GM18520 (cell line): ENCODE data around the gene NOTO.
"Not testable (repeated sequence)": the region's sequence is repeated elsewhere in the genome, so short reads cannot be mapped to it uniquely, and the experiment has no call there.

Source experiments
- ATAC-seq: cut with Tn5 transposase; IDR thresholded peaks from one replicate; pipeline ENCODE4 v1.9.1; 2021; ENCODE audit not compliant: unreplicated experiment

Gene NOTO

DNA sequence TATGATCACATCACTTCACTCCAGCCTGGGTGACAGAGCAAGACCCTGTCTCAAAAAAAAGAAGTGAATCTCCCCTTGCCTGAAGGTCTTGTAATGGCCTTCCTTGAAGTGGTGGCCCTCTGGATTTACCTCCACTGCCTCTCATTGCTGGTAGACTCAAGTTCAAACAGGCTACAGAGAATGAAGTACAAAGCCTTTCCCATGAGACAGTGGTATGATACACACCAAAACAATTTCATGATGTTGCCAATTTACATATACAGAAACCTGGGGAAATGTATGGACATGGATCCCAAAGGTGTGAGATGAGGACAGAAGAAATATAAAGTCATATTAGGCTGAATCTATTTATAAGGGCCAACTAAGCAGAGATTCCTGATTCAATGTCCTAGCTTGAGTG, 4.8 kb upstream of the NOTO start:
- no peak for ATAC-seq

DNA sequence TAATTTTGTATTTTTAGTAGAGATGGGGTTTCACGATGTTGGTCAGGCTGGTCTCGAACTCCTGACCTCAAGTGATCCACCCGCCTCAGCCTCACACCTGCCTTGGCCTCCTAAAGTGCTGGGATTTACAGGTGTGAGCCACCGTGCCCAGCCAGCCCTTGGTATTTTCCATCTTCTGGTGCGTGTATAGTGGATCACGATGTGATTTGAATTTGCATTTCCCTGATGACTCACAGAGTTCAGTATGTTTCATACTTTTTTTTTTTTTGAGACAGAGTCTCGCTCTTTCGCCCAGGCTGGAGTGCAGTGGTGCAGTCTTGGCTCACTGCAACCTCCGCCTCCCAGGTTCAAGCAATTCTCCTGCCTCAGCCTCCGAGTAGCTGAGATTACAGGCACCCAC, 2.1 kb upstream of the NOTO start:
- ATAC-seq = not testable (repeated sequence)

DNA sequence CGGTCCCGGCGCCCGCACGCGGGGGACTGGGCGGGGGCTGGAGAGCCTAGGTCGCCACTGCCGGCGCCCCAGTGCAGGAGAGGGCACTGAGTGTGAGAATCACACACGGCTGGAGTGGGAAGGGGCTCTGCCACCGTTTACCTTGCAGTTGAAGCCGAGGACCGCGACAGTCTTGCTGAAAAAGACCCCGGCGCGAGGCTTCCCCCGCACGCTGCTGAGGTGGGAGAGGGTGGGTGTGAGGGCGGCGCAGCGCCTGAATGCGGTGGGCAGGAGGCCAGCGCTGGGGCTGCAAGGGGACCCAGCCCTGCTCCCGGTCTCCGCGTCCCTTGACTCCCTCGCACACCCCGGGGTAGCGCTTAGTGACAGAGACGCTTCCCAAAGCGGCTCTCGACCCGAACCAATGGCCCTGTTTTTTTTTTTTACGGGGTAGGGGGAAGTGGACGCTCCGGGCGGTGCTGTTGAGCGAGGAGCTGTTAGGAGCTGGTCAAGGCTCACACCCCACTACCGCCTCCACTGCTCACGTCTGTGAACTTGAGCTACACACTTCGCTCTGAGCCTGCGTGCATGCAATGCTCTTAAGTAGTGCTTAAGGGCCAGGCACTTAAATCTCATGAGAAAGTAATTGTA, 794 bp downstream of the NOTO start:
- ATAC-seq = no peak

DNA sequence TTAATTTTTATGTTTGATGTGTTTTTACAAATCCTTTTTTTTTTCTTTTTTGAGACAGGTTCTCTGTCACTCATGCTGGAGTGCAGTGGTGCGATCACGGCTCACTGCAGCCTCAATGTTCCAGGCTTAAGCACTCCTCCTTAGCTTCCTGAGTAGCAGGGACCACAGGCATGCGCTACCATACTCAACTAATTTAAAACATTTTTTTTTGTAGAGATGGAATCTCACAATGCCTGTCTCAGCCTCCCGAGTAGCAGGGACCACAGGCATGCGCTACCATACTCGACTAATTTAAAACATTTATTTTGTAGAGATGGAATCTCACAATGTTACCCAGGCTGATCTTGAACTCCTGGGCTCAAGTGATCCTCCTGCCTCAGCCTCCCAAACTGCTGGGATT, 3.2 kb downstream of the NOTO start:
- ATAC-seq = no peak

DNA sequence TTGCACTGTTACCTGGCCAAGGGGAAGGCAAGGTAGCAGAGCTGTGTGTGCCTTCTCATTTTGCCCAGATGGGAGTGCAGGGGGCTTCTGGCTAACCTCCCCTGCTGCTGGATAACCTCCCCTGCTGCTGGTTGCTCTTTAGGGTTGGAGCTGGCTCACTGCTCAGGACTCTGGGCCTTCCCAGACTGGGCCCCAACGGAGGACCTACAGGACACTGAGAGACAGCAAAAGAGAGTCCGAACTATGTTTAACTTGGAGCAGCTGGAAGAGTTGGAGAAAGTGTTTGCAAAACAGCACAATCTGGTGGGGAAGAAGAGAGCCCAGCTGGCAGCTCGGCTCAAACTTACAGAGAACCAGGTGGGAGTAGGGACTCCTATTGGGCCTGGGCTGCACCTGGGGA, 5.9 kb downstream of the NOTO start:
- ATAC-seq = no peak

DNA sequence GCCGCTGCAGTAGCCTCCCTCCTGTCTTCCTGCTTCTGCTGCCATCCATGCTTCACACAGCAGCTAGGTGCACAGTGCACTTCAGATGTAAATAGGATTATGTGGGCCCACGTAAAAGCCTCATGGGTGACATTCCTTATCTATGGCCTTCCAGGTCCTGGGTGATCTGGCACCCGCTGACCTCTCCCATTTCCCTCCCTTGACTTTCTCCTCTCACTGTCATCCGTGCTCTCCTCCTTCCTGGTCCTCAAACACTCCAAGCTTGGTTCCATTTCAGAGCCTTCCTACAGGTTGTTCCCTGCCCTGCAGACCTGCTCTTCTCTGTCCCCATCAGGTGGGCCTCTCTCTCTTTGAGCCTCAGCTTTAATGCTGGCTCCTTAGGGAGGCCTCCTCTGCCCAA, 7.6 kb downstream of the NOTO start:
- ATAC-seq = no peak

DNA sequence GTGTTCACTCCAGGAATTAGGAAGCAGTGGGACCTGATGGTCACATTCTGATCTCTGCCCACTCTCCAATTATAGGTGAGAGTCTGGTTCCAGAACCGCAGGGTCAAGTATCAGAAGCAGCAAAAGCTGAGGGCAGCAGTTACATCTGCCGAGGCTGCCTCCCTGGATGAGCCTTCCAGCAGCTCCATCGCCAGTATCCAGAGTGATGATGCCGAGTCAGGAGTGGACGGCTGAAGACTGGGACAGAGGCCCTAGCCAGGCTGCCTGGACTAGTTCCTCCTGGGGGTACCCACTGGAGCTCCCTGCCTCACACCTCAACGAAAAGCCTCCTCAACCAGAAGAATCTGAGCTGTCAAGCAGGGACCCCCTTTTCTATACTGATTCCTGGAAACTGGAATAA, 8.3 kb downstream of the NOTO start:
- ATAC-seq = no peak

DNA sequence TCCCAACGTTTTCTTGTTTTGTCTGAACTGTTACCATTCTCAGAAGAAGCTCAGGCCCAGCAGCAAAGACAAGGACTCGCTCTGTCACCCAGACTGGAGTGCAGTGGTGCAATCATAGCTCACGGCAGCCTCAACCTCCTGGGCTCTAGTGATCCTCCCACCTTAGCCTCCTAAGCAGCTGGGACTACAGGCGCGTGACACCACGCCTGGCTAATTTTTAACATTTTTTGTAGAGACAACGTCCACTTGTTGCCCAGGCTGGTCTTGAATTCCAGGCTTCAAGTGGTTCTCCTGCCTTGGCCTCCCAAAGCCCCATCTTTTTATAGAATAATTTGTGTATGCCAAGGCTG, 9.7 kb downstream of the NOTO start:
- no peak for ATAC-seq

DNA sequence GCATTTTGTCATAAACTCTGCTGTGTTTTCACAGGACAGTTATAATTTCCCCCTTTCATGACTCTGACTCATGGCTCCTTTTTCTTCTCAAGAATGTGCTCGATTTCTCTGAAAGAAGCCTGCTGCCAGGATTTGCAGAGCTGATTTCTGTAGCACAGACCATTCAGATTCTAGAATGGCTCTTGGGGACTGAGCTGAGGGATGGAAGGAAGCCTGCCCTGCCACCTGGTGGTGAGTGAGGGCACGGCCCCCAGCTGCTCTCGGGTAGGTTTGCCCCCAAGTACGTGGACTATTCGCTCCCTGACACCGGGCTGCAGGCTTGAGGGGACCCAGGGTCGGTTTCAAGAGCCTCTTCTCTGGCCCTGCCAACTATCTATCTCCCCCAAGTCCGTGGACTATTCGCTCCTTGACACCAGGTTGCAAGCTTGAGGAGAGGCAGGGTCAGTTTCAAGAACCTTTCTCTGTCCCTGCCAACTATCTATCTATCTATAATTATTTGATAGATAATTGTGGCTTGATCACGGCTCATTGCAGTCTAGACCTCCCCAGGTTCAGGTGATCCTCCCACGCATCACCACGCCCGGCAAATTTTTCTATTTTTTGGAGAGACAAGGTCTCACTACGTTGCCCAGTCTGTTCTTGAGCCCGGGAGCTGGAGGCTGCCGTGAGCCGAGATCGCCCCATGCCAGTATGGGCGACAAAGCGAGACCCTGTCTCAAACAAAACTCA, 10.2 kb downstream of the NOTO start:
- peak; percentile 59 for ATAC-seq

DNA sequence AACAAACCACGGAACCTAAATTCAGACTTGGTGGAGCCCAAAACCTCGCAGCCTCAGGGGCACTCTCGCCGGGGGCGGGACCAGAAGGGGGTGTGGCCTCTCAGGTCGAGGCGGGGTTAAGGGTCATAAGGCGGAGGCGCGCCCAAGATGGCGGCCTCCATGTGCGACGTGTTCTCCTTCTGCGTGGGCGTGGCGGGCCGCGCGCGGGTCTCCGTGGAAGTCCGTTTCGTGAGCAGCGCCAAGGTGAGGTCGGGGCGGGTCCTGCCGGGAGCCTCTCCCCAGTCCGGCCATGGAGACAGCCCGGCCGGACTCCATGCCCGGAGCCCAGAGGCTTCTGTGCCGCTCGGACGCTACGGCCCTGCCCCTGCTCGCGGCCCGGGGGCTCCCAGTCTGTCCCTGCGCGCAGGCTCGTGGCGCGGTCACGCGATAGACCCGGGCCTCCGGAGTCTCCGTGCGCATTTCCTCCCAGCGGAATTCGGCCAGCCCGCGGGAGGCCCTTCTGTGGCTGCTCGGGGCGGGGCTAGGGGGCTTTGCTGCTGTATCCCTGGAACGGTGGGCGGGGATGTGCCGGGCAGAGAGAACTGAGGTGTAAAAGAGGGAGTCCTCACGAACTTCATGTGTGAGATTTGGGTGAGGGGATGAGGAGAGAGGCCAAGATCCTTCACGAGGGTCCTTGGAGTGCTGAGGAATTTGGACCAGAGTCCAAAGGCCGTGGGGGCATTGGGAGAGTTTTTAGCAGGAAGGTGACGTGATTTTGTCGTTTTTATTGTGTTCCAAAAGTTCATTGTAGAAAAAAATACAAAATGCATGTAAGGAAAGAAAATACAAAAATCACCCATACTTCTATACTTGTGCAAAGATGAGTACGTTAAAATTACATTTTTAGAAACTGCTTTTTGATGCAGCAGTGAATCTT, 12.0 kb downstream of the NOTO start, which contains the start of gene SMYD5:
Gene SMYD5, plus strand, starts transcription at position 126 of the 916 bp plus-strand sequence. Its CDS starts 22 bp downstream, at position 148.
- peak; percentile 78 for ATAC-seq

DNA sequence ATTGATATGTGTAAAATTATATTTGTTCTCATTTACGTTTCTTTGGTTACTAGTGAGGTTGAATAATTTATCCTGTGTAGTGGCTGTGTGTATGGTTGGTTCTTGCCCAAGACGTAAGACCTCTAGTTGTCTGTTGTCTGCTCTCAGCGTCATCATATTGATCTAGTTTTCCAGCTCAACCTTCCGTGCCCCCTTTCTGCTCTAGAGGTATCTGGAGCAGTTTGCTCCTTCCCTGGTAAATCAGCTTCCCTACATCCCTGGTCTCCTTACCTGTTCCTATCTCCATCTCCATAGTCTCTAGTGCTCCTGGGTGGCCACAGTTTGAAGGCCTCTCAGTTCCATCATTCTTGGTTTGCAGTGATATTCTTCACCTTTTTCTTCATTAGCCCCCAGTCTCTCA, 12.9 kb downstream of the NOTO start:
- no peak for ATAC-seq

DNA sequence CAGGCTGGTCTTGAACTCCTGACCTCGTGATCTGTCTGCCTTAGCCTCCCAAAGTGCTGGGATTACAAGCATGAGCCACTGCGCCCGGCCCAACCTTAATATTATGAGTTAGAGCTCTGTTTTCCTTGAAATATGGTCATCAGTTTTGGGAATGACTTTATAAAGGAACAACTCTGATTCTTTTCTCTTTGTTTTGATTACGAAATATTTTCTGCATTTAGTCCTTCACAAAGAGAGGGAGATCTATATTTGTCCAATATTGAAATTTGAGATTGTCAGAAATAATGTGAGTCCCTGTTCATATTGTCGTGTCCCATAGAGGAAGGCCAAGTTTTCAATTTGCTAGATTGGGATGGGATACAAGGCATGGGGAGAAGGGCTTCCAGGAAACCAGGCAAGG, 14.8 kb downstream of the NOTO start:
- no peak for ATAC-seq

DNA sequence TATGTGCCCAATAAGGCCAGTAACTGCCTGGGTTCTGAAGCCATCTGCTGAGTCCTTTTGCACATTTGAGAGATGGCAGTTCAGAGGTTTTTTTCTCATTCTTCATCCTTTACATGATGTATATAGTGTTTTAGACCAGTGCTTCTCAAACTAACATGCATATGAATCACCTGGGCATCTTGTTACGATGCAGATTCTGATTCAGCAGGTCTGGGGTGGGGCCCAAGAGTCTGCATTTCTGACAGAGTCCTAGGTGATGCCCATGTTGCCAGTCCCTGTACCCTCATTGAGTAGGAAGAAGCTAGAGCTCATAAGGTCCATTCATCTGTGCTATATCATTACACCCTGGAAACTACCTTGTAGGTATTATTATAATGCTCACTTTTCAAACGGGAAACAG, 15.5 kb downstream of the NOTO start:
- ATAC-seq = no peak

DNA sequence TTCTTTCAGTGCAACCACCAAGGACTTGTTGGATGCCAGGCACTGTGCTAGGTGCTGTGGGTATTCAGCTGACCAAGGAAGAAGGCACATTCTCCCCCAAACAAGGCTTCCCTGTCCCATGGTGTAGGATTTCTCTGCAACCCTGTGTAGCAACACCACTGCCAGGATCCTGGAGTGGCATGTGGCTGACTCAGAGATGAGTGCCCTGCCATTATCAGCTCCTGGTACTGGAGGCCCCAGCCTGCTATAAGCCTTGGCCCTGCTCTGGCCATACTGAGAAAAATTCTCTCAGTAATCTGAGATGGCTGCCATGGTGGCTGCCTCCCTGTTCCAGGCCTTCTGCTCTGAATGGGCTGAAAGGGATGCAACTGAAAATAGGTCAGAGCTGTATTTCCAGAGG, 15.9 kb downstream of the NOTO start:
- ATAC-seq = no peak

DNA sequence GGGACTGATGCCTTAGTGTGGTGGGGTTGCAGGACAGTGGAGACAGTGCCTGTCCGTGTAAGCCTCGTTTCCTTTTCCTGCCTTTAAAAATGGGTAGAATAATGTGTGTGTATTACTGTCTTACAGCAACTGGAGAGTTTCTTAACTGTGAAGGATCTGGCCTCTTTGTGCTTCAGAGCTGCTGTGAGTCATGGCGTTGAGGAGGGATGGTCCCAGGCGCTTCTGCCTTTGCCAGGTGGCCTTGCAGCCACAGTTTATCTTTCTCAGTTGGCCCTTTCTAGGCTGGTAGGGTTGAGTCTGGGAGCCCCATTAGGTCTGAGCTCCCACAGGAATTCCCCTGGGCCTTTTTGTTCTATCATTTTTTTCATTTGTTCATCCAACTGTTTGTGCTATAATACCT, 21.4 kb downstream of the NOTO start:
- no peak for ATAC-seq

DNA sequence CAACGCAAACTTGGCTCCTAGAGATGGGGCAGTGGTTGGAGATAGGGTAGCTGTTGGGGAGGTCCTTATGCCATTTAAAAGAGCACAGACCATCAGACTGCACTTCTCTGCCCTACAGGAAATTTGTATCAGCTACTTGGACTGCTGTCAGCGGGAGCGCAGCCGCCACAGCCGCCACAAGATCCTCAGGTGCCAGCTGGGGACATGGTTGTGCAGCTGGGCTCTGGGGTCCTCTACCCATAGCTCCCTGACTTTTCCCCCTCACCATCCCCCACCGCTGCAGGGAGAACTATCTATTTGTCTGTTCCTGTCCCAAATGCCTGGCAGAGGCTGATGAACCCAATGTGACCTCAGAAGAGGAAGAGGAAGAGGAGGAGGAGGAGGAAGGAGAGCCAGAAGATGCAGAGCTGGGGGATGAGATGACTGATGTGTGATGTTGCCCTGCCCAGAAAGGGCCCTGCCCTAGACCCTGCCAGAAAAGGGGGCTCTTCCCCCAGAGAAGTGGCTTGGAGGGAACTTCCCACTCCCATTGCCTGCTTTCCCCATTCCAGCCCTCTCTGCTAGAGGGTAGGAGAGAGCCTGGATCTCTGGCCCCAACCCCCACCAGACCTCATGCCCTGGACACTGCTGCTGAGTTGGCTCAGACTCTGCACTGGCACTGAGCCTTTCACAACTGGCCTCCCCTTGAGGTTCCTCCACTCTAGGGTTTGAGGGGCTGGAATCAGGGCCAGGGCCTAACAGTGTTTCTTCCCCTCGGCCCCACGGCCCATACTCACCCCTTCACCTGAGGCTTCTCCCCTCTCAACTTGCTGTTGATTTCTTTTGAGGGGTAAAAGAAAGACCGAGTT, 23.4 kb downstream of the NOTO start:
- ATAC-seq = no peak

DNA sequence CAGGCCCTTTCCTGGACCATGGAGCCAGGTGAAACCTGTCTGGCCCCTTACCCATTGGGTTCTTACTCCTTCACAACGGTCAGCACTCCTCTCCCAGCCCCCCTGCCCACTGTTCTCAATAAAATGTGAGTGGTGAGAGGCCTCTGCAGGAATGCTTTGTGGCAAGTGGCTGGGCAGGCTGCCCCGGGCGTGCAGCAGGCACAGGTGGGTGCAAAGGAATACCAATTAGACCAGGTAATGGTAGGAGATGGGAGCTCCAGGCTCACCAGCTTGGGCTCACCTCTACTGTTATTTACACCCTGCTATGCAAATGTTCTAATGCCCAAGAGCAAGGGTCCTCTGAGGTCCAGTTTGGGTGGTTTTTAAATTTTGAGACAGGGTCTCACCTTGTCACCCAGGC, 24.7 kb downstream of the NOTO start:
- ATAC-seq = no peak

DNA sequence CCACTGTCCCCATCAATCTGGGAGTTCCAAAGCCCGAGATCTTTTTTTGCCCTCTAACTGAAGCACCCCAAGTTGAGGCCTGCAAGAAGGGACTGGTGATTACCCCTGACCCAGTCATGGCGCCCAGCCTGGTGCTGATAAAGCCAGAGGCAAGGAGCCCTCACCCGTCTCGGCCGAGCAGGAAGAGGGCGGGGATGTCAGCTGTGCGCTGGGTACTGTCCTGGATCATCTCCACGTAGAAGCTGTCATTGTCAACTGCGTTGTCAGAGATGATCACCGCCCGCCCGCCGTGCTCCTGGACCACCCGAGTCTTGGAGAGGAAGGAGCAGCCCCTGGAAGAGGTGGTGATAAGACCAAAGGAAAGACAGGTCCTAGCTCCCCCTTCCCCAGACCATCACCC, 26.3 kb downstream of the NOTO start:
- no peak for ATAC-seq

DNA sequence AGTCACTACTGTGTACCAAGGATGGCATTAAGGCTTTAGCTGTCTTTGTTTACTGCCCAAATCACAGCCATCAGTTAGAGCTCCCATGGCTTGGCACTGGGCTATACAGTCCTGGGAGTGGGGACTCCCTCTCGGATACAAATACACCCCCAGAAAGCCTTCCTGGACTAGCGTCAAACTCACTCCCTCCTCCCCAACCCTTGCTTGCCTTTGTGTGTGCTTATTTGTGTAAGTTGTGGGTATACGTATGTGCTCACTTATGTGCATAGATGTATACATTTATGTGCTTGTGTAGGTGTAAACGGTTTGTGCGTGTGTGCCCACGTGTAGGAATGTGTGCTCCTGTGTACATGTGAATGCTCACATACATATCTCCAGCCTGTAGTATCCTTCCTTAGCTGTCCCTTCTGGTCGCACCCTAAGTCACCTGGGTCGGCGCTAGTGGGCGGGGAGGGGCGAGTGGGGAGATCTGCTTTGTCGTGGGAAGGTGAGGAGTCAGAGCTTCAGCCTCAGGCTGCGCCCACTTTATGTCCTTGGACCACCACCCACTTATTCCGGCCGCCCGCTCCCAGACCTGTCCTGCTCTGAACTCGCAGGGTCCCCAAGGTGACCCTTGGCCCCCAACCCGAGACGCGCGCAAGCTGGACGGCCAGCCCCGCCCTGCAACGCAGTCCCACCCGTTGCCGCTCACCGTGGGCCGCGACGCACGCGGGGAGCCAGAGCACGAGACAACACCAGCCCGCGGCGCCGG, 30.2 kb downstream of the NOTO start:
- peak; percentile 0 for ATAC-seq
